Hepatocyte (in vitro differentiated cells): ENCODE measurements around the gene ARHGAP21. TPM values are rescaled to one million over a fixed set of nuclear protein-coding genes. Genes with fewer than 3 reads are reported as not detected.

Experiments used
- DNase-seq: peaks from one replicate; pipeline ENCODE4 v3.0.0-alpha.2; 2016; ENCODE audit warnings: low spot score
- H2AFZ ChIP-seq: fragments of 200-600 bp; sonication (generic); 2 replicates; pipeline ENCODE4 v1.6.0; 2016; ENCODE audit warnings: antibody characterized with exemption, mild to moderate bottlenecking
- H3K27ac ChIP-seq: fragments of 200-600 bp; sonication (generic); 2 replicates; pipeline ENCODE4 v1.5.1; 2016; ENCODE audit warnings: mild to moderate bottlenecking
- H3K27me3 ChIP-seq: fragments of 200-600 bp; sonication (generic); 2 replicates; pipeline ENCODE4 v1.6.1; 2016
- H3K36me3 ChIP-seq: fragments of 200-600 bp; sonication (generic); replicated peaks from 2 replicates; pipeline ENCODE4 v1.5.1; 2016; ENCODE audit warnings: low read depth; ENCODE audit not compliant: insufficient read depth
- H3K4me1 ChIP-seq: fragments of 200-600 bp; sonication (generic); 2 replicates; pipeline ENCODE4 v1.5.1; 2016; ENCODE audit warnings: mild to moderate bottlenecking, moderate library complexity; ENCODE audit not compliant: insufficient read depth
- H3K4me2 ChIP-seq: fragments of 200-600 bp; sonication (generic); 2 replicates; pipeline ENCODE4 v1.6.0; 2016
- H3K4me3 ChIP-seq: fragments of 200-600 bp; sonication (generic); 2 replicates; pipeline ENCODE4 v1.5.1; 2016; ENCODE audit warnings: mild to moderate bottlenecking
- H3K79me2 ChIP-seq: fragments of 200-600 bp; sonication (generic); 2 replicates; pipeline ENCODE4 v1.6.0; 2017; ENCODE audit warnings: mild to moderate bottlenecking
- H3K9me2 ChIP-seq: fragments of 200-600 bp; sonication (generic); replicated peaks from 2 replicates; pipeline ENCODE4 v1.6.0; 2017; ENCODE audit warnings: mild to moderate bottlenecking; ENCODE audit not compliant: insufficient read depth
- H3K9me3 ChIP-seq: fragments of 200-600 bp; sonication (generic); 2 replicates; pipeline ENCODE4 v1.5.1; 2016; ENCODE audit warnings: low read depth, mild to moderate bottlenecking
- H4K20me1 ChIP-seq: fragments of 200-600 bp; sonication (generic); 2 replicates; pipeline ENCODE4 v1.6.0; 2016; ENCODE audit warnings: mild to moderate bottlenecking; ENCODE audit not compliant: insufficient read depth, poor library complexity, severe bottlenecking
- EZH2 ChIP-seq: fragments of 200-600 bp; sonication (generic); IDR thresholded peaks from 2 replicates; pipeline ENCODE4 v1.6.1; 2016; ENCODE audit warnings: antibody characterized with exemption, mild to moderate bottlenecking, borderline replicate concordance
- EZH2phosphoT487 ChIP-seq: fragments of 200-600 bp; sonication (generic); IDR thresholded peaks from one replicate; pipeline ENCODE4 v1.6.1; 2018; ENCODE audit warnings: antibody characterized with exemption, mild to moderate bottlenecking, low read depth, moderate library complexity; ENCODE audit not compliant: unreplicated experiment, severe bottlenecking
- WGBS: methylation state at CpG from one replicate; pipeline ENCODE4 v1.1.6; 2016; ENCODE audit warnings: low lambda C conversion rate; ENCODE audit errors: missing lambda C conversion rate; 5-methylcytosine and 5-hydroxymethylcytosine counted together
- polyA plus RNA-seq: library from polyadenylated mRNA; unstranded; fragments of >200 nt; fragmentation: Nextera tagmentation; extraction: Ambion mirVana; gene quantifications from 2 replicates; pipeline ENCODE4 v1.2.1, GENCODE V29; 2016
- total RNA-seq: library from RNA; depleted of rRNA; stranded (reverse); fragments of >200 nt; gene quantifications from 2 replicates; pipeline ENCODE4 v1.2.3, GENCODE V29; 2014
- TF ChIP-seq, protein P1 (sequence below): fragments of 200-600 bp; sonication (generic); IDR thresholded peaks from 2 replicates; pipeline ENCODE4 v1.5.1; 2016; ENCODE audit warnings: antibody characterized with exemption, mild to moderate bottlenecking; ENCODE audit not compliant: poor library complexity

ARHGAP21 gene
- total and polyA plus RNA-seq, 2 experiments from 2014 or later = 15.1 to 70.2 TPM

DNA sequence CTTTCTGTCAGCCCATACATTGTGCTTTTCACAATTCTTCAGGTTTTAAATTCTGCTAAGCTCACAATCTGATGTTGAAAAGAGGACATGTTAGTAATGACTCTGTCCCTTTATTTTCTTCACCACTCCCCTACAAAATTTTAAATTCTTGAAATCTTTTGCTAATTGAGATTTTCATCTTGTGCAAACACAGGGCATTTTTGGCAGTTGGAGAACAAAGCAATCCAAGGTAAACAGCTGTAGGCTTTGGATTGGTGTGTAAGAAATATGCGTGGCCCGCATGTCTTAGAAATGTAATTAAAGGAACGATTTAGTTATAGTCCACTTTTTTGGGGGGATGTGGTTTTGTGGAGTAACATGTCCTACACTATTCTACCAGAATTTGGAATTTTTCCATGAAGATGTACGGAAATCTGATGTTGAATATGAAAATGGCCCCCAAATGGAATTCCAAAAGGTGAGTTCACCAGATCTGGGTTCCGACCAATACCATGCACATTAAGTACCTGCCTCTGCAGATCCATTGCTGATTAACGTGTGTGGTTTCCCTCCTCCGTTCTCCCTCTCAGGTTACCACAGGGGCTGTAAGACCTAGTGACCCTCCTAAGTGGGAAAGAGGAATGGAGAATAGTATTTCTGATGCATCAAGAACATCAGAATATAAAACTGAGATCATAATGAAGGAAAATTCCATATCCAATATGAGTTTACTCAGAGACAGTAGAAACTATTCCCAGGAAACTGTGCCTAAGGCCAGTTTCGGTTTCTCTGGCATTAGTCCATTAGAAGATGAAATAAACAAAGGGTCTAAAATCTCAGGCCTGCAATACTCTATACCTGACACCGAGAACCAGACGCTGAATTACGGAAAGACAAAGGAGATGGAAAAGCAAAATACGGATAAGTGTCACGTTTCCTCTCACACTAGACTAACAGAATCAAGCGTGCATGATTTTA is 181.1 kb downstream of the ARHGAP21 start:
- H3K27ac ChIP-seq = peak overlapping the region; percentile 69
- 90% methylated on average over 14 of the region's 14 CpGs for WGBS

DNA sequence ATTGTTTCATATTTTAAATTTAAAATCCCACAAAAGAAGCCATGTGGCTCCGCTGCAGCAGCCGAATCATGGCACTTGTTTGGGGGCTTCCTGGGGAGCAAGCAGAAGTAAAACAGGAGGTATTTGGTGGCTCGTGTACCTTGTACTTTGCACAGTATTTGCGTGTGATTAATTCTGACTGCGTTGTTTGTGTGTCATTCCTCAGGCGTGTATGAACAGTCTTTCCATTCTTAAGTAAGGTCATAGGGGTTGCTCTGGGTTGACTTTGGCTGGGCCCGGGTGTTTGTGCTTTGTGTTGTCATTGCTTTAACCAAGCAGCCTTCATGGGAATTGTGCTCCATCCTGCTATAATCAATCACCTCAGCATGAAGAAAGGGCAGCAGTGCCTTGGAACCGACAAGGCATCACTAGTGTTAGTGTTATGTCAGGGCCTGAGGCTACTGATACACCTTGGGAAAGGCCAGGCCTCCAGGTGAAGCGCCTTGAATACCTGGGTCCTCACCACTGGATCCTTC is 182.4 kb downstream of the ARHGAP21 start:
- TF ChIP-seq EZH2 (no peak), EZH2phosphoT487 (no peak)
- TF ChIP-seq, protein P1, sequence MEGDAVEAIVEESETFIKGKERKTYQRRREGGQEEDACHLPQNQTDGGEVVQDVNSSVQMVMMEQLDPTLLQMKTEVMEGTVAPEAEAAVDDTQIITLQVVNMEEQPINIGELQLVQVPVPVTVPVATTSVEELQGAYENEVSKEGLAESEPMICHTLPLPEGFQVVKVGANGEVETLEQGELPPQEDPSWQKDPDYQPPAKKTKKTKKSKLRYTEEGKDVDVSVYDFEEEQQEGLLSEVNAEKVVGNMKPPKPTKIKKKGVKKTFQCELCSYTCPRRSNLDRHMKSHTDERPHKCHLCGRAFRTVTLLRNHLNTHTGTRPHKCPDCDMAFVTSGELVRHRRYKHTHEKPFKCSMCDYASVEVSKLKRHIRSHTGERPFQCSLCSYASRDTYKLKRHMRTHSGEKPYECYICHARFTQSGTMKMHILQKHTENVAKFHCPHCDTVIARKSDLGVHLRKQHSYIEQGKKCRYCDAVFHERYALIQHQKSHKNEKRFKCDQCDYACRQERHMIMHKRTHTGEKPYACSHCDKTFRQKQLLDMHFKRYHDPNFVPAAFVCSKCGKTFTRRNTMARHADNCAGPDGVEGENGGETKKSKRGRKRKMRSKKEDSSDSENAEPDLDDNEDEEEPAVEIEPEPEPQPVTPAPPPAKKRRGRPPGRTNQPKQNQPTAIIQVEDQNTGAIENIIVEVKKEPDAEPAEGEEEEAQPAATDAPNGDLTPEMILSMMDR = no peak

More for the DNA sequence above, 181.1 kb downstream of the ARHGAP21 start:
- TF ChIP-seq EZH2 (no peak), EZH2phosphoT487 (no peak)
- TF ChIP-seq, protein P1 = no peak
- Histone ChIP-seq H3K27me3 (no peaks in the 10 kb centered on the region), H3K9me3 (no peaks in the 10 kb centered on the region), H3K4me3 (no peak overlapping the region), H2AFZ (no peak overlapping the region), H3K4me2 (no peak overlapping the region), H3K9me2 (no peaks in the 10 kb centered on the region), H3K36me3 (peaks cover 2% of the 10 kb centered on the region), H3K4me1 (no peaks in the 10 kb centered on the region), H4K20me1 (no peaks in the 10 kb centered on the region), H3K79me2 (no peaks in the 10 kb centered on the region)
- no peak for DNase-seq

DNA sequence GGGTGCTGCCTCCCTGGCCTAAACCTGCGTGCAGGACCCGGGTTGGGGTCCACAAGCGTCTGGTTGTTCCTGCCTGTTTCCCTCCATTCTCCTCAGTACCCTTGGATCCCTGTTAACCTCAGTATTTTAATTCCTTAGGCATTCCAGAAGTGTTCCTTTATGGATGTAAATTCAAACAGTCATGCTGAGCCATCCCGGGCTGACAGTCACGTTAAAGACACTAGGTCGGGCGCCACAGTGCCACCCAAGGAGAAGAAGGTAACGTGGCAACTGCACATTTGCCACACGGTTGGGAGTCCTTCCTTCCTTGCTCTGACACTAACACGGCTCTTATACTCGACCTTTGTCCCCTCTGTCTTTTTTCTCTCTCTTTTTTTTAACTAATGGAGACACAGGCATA is 187.1 kb downstream of the ARHGAP21 start:
- Histone ChIP-seq H3K9me2 (no peaks in the 10 kb centered on the region), H3K4me3 (no peak overlapping the region), H3K27me3 (no peaks in the 10 kb centered on the region), H3K4me1 (peaks cover 6% of the 10 kb centered on the region), H3K27ac (peak overlapping the region; percentile 76), H3K79me2 (no peaks in the 10 kb centered on the region), H3K9me3 (no peaks in the 10 kb centered on the region), H2AFZ (no peak overlapping the region), H3K36me3 (peaks cover 11% of the 10 kb centered on the region), H4K20me1 (no peaks in the 10 kb centered on the region), H3K4me2 (no peak overlapping the region)
- DNase-seq = no peak
- 75% methylated on average over 11 of the region's 11 CpGs for WGBS
- TF ChIP-seq EZH2 (no peak), EZH2phosphoT487 (no peak)
- TF ChIP-seq, protein P1 = no peak

More for the DNA sequence above, 182.4 kb downstream of the ARHGAP21 start:
- peaks cover 2% of the 10 kb centered on the region for H3K36me3 ChIP-seq
- H3K27ac ChIP-seq = peak overlapping the region; percentile 69
- H3K27me3 ChIP-seq = no peaks in the 10 kb centered on the region
- DNase-seq = peak; percentile 57
- no peak overlapping the region for H3K4me2 ChIP-seq
- no peaks in the 10 kb centered on the region for H3K79me2 ChIP-seq
- no peaks in the 10 kb centered on the region for H4K20me1 ChIP-seq
- no peaks in the 10 kb centered on the region for H3K9me2 ChIP-seq
- 76% methylated on average over 9 of the region's 9 CpGs for WGBS
- no peaks in the 10 kb centered on the region for H3K9me3 ChIP-seq
- H2AFZ ChIP-seq = no peak overlapping the region
- no peak overlapping the region for H3K4me3 ChIP-seq
- H3K4me1 ChIP-seq = peaks cover 6% of the 10 kb centered on the region
